NCI-H510A (cell line): ENCODE data around the gene VWA7.

ENCODE experiments used
- DNase-seq: peaks from one replicate; lab custom pipeline; 2025; lab: John Stamatoyannopoulos, UW

The VWA7 gene

DNA sequence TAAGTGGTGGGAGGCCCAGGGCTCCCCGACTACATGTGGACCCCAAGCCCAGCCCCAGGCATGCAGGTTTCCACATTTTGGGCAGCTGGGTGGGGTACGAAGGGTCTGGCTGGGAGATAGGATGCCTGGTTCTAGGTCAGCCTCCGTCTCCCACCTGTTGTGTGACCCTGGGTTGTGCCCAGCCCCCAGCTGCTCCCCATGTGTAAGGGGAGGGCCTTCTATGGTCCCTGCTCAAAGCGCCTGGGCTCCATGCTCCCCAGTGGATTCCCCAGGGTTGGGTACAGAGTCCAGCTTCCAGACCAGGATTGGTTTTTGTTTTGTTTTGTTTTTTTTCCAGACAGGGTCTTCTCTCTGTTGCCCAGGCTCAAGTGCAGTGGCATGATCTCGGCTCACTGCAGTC is 1.1 kb upstream of the VWA7 start:
- DNase-seq, result no peak

GRCh38 chr6:31777667-31778050 is 531 bp upstream of the VWA7 start:
- no peak for DNase-seq

GRCh38 chr6:31776485-31776988 is 591 bp downstream of the VWA7 start:
- peak; percentile 72 for DNase-seq

- DNase-seq, result no peak
Observed at GRCh38 chr6:31775633-31776484, 1.3 kb downstream of the VWA7 start.

GRCh38 chr6:31775184-31775583 is 1.9 kb downstream of the VWA7 start:
- no peak for DNase-seq

DNA sequence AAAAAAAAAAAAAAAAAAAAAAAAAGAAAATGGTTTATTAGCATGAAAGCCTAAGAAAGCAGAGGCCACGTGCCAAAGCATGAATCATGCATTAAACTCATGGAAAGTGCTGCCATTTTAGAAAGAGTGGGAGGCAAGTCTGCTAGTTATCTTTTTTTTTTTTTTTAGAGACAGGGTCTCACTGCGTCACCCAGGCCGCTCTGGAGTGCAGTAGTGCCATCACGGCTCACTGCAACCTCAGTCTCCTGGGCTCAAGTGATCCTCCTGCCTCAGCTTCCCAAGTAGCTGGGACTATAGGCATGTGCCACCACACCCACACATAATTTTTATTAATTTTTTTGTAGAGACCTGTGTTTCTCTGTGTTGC is 5.2 kb downstream of the VWA7 start:
- no peak for DNase-seq

DNA sequence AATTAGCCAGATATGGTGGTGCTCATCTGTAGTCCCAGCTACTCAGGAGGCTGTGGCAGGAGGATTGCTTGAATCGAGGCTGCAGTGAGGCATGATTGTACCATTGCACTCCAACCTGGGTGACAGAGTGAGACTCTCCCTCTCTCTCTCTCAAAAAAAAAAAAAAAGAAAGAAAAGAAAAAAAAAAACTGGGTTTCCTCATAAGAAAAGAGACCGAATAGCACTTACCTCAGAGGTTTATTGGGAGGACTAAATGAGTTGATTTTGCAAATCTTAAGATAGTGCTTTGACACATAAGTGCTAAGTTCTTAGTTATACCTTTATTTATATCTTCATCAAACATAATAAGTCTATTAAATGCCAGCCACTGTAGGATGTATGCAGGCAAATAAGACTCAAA is 6.3 kb downstream of the VWA7 start:
- no peak for DNase-seq

- peak; percentile 33 for DNase-seq
Observed at GRCh38 chr6:31769684-31770371, 7.3 kb downstream of the VWA7 start.

- DNase-seq, result no peak
Observed at GRCh38 chr6:31768363-31769257, 8.5 kb downstream of the VWA7 start.

DNA sequence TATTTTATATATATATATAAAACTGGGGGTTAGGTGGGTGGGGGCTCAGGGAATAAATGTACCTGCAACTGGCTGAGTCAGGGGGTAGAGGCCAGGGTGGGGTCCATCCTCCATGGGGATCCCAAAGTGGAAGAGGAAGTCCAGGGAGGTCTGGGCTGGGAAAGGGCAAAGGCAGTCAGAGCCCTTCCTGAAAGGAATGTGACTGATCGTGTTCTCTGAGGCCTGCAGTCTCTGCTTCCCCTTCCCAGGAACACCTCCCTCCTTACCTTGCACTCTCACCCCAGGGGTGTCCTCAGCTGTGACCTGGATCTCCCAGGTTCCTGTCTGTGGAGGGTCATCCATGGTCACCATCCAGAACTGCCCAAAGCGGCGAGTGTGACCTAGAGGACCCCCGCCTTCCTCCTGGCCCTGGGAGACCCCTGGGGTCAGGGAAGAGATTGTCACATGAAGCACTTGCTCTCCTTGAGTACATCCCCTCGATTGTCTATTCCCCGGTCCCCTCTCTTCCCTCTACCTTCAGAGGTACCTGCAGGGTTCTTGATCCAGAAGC is 10.0 kb downstream of the VWA7 start:
- DNase-seq, result no peak

GRCh38 chr6:31765910-31766794 is 11.0 kb downstream of the VWA7 start:
- DNase-seq, result peak; percentile 25

- no peak for DNase-seq
Observed at GRCh38 chr6:31765559-31765909, 11.6 kb downstream of the VWA7 start.

DNA sequence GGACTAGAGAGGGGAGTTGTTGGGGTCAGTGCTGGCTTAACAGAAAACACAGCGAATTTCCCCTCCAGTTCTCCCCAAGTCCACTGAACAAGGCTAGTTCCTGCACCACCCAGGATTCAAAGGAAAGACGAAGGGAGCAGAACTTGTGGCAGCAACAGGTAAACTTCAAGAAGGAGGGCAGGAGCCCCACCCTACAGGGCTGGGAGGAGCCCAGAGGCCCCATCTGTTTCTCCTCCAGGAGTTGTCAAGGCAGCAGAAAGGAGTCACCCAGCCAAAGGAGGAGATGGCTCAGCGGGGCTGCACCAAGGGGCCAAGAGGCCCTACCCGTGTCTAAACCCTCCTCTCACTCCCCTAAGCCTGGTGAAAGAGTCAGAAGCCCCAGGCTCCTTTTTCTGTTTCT is 12.9 kb downstream of the VWA7 start:
- no peak for DNase-seq

GRCh38 chr6:31763619-31763940 is 13.5 kb downstream of the VWA7 start:
- no peak for DNase-seq

GRCh38 chr6:31762878-31763618 is 14.1 kb downstream of the VWA7 start:
- DNase-seq, result no peak

GRCh38 chr6:31762356-31762755 is 14.8 kb downstream of the VWA7 start, which contains the start of gene SAPCD1:
TSS of gene SAPCD1 (plus strand) at chr6:31762656. CDS start at chr6:31763055, 399 bp downstream.
- no peak for DNase-seq

DNA sequence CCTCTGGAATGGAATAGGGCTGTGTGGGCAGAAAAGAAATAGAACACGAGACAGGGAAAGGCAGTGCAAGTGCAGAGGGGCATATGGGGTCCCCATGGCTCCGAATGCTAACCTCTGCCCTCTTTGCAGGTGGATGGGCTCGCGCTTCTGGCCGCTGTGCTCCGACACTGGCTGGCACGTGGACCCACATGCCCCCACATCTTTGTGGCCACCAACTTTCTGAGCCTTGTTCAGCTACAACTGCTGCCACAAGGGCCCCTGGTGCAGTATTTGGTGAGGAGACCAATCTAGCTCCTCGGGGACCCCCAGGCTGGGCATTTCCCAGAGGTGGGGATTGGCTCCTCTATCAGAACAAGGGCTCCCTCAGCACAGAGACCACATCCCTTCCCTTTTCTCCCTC is 15.8 kb downstream of the VWA7 start:
- DNase-seq, result no peak

GRCh38 chr6:31760790-31761189 is 16.3 kb downstream of the VWA7 start:
- DNase-seq, result no peak

DNA sequence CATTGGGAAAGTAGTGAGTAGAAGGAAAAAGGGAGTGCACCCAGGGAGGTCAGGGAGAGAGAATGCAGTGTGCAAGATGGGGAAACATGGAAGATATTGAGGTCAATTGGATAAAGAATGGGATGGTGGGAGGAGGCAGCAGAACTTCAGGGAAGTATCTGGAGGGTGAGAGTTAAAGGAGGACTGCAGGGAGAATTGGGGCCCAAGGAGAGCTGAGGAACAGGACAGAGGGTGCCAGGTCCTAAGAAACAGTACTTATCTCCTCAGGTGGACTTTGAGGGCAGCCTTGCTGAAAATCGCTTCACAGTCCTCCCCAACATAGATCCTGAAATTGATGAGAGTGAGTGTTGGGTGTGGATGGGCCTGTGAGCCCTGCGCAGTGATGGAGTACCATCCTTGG is 18.8 kb downstream of the VWA7 start:
- DNase-seq, result no peak

DNA sequence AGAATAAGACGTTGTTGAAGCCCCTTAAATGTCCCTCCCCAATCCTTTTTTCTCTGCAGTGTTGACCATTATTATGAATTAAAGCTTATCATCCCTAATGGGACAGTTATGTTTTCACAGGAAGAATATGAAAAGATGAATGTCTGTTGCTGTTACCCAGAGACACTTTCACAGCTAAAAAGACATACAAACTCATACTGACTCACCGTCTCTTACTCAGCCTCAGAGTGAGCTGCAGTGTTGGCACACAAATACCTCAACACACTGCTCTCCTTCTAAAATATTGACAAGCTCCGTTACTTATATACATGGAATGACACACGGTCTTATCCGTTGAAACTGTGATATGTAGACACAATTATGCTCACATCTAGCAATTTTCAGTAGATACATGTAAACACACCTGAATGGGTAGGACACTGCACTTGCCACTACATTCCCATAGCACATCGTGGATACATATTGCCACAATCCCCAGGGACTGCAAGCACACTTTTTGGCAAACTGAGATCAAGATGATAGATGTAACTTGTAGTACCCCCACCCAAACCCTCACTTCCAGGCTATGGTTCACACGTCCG is 24.3 kb downstream of the VWA7 start:
- DNase-seq, result no peak
